GM21825 (cell line): Measurements from ENCODE around the gene TNFRSF13B.

Source experiments
- ATAC-seq: cut with Tn5 transposase; IDR thresholded peaks from one replicate; pipeline ENCODE4 v1.9.1; 2021; ENCODE audit warnings: mild to moderate bottlenecking, moderate library complexity; ENCODE audit not compliant: unreplicated experiment

Gene TNFRSF13B

DNA sequence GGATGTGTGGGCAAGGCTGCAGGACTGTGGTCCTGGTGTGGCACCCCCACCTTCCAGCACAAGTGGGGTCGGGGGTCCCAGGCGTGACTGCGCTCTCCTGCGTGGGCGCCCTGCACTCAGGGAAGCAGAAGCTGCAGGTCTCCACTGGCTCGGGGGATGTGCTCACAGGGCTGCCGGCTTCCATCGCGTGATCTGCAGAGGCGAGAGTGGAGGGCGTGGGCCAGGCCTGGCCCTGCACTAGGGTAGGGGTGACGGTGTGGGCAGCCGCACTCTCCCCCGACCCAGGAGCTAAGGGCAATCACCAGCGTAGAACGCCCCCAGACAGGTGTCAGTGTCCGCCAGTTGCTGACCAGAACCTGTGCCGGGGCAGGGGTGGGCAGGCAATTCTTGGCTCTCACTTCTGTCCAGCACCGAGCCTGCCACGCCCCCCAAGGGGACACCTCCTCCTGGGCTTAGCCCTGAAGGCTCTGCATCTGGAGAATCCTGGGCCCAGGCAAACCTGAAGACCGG, 32.3 kb downstream of the TNFRSF13B start:
- no peak for ATAC-seq

DNA sequence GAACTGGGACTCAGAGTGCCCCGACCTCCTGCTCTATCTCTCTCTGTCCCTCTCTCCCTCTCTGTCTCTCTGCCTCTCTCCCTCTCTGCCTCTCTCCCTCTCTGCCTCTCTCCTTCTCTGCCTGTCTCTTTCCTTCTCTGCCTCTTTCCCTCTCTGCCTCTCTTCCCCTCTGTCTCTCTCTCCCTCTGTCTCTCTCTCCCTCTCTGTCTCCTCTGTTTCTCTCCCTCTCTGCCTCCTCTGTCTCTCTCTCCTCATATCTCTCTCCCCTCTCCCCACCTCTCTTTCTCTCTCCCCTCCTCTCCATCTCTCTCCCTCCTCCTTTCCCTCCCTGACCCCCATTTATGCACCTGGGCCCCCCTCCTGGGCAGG, 32.7 kb downstream of the TNFRSF13B start:
- ATAC-seq = no peak

DNA sequence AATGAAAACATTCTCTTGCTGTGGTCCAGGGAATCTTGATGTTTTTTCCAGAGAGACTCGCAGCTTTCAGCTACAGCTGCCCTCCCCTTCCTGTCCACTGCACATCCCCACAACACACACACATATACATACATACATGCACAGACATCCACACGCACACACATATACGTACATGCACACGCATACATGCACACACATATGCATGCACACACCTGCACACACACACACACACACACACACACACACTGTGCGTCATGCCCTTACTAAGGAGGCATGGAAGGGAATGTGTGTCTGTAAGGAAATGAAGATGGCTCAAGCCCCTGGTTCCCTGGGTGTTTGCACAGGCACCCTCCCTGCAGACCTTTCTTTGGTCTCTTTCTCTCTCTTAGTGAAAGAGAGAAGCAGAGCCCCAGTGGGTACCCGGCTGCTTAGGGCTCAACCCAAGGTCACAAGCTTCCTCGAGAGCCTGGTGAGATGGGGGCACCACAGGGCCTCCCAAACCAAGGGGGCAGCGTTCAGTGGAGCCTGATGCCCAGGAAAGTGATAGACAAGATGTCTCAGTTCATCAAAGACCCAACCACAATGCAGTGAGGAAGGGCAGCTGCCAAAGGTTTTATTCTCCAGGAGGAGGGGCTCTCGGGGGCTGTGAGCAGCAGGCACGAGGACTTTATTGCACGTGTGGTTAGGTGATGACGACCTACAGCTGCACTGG, 33.3 kb downstream of the TNFRSF13B start:
- no peak for ATAC-seq

DNA sequence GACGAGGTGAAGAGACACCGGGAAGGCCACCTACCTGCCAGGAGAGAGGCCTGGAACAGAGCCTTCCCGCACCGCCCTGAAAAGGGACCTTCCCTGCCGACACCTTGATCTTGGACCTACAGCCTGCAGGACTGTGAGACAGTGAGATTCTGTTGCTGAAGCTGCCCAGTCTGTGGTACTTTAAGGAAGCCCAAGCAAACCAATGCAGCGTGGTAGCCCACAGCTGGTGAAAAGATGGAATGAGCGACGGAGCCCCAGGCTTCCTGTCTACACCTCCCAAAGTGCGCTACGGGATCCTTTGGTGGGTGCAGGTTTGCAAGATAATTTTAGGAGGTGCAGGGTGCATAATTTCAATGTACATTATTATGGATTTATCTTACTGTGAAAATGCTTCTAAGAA, 33.9 kb downstream of the TNFRSF13B start:
- ATAC-seq = no peak

DNA sequence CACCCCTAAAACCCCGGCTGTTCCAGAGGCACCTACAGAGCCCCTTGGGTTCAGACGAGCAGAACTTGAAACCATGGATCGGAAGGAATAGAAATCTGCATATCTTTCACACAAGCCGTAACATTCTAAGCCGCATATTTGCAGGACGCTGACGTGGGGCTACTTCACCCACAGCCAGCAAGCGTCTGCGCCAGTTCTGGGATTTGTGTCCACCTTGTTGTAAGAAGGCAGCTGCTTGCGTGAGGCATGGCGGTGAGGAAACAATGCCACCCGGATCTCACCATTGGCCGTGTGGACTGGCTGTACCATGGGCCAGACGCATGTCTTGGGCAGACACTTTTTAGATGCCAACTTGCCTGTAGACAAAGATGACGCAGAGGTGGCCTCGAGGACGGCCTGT, 34.5 kb downstream of the TNFRSF13B start:
- no peak for ATAC-seq

DNA sequence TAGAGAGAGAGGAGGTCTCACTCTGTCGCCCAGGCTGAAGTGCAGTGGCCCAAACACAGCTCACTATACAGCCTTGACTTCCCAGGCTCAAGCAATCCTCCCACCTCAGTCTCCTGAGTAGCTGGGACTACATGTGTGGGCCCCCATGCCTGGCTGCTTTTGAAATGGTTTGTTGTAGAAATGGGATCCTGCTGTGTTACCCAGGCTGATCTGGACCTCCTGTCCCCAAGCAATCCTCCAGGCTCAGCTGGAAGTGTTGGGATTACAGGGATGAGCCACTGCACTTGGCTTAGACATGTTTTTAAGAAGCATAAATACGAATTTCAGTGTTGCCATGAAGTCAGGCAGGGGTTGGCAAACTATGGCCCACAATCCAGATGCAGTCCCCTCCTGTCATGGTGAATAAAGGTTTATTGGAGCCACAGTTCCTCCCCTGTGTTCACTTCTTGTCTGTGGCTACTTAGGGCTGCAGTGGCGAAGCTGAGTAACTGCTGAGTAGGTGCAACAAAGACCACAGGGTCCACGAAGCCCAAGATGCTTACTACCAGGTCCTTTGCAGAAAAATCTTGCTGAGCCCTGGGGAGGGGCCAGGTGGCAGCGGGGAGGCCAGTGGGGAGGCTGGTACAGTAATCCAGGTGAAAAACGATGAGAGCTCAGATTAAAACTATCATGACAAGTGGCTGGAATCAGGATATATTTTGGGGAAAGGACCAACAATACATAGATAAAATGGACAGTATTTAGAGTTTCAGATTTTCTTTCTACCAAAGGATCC, 35.2 kb downstream of the TNFRSF13B start:
- ATAC-seq = no peak

DNA sequence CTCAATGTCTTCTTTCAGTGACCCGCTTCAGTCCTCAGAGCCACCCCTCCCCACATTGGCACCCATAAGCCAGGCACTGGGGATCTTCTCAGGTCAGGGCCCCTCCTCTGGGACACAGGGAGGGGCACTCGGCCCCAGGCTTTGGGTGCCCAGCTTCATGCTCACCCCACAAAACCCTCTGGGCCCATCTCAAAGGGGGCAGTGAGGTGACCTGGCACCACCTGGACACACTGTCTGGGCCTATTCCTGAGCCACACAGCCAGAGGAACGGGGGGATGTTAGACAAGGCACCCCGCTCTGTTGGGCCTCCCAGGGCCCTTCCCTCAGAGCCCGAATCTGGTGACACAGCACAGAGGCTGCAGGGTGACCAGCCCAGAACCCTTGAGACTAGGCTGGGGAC, 36.1 kb downstream of the TNFRSF13B start:
- no peak for ATAC-seq

DNA sequence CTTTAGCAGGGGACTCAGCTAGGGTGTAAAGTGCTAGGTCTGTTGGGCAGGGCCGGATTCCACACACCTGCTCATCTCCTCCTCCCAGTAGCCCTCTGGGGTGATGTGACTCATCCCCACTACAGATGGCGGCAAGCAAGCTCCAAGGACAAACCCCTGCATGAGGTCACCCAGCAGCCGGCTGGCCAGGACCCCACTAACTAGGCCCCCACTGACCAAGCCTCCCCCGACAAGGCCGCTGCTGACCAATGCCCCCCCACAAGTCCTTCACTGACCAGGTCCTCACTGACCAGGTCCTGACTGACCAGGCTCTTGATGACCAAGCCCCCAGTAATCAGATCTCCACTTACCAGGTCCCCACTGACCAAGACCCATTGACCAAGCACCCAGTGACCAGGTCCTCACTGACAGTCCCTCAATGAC, 36.7 kb downstream of the TNFRSF13B start:
- ATAC-seq = no peak

DNA sequence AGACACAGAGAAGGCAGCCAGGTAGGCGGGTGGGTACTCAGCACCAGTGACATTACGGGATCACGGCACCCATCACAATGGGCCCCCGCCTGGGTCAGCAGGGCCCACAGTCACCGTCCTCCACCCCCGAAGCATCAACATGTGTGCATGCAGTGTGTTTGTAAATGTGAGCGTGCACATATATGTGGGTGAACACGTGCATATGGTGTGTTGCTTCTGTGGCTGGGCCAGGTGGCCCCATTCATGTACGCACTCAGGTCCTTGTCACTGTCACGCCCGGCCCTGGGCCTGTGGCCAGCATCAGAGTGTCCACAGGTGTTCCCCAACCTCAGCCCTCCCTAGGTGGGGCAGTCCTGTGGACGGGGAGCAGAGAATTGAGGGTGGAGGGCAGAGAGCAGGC, 37.1 kb downstream of the TNFRSF13B start:
- no peak for ATAC-seq

DNA sequence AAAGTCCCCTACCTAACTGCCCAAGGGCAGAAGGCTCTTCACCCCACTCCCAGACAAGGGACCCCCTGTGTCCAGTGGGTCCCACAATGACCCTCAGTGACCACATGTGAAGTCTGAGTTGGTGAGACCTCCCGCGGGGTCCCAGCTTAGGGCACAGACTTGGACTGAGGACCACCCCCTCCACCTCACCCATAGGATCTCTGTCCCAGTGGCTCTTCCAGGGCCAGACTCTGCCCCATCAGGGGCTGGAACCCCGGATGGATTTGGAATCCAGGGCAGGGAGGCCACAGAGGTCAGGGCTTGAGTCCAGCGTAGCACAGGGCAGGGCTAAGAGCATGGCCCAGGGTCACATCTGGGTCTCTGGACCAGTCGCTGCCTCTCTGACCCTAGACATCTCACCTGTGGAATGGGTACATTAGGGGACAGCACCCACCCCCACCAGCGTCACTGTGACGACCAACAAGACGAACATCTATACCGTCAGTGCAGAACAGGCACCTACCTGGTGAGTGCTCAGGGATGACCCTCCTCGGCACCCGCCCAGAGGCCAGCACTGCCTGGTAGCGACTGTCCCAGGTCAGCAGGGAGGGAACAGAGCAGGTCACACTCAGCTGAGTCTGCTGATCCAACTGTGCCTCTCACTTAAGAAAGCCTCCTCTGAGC, 37.7 kb downstream of the TNFRSF13B start:
- ATAC-seq = no peak

DNA sequence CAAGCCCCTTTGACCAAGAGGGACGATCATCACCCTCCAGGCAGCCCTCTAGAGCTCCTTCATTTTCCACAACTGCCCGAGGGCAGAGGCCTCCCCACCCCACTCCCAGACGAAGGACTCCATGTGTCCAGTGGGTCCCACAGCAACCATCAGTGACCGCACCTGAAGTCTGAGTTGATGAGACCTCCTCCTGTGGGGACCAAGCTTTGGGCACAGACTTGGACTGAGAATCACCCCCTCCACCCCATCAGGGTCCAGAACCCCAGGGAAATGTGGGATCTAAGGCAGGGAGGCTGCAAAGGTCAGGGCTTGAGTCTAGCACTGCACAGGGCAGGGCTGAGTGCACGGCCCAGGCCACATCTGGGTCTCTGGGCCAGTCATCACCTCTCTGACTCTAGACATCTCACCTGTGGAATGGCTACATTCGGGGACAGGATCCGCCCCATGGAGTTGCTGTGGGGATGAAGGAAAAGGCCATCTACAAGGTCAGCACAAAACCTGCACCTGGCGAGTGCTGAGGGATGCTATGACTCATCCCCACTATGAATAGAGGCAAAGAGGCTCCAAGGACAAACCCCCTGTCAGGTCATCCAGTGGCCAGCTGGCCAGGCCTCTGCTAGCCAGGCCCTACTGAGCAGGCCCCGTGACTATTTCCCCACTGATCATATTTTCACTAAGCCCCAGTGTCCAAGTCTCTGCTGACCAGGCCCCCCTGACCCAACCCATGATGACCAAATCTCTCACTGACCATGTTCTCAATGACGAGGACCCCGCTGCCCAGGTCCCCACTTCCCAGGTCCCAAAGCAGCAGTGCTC, 38.4 kb downstream of the TNFRSF13B start:
- ATAC-seq = no peak

DNA sequence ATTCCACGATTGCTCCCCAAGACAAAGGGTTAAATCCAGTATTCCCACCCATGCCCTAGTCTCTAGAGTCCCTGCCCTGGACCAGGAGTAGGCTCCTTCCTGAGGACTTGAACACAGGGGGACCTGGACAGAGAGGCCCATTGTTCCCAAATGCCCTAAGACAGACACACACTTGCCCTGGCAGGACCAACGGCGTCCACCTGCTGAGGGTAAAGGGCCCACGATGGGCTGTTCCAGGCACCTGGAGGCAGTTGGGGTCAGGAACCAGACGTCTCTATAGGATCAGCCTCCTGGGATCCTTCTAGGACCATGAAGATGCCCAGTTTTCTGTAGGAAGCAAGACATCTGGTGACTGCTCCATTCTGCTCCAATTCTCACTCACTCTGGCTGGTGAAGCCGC, 39.3 kb downstream of the TNFRSF13B start:
- no peak for ATAC-seq

DNA sequence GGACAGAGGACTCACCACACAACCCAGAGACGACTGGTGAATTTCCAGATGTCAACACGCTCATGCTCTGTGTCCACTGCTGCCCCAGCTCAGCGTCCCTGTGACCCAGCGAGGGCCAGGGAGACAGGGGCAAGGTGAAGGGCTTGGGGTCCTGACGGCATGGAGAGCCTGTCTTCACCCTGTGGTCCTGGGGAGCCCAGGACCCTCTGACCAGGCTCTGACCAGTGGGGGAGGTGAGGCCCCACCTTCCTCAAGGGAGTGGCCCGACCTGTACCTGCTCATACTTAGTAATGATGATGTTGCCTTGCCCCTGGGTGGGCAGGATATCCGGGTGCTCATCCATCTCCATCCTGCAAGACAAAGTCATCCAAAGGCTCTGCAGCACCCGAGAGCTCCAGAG, 39.8 kb downstream of the TNFRSF13B start:
- no peak for ATAC-seq

DNA sequence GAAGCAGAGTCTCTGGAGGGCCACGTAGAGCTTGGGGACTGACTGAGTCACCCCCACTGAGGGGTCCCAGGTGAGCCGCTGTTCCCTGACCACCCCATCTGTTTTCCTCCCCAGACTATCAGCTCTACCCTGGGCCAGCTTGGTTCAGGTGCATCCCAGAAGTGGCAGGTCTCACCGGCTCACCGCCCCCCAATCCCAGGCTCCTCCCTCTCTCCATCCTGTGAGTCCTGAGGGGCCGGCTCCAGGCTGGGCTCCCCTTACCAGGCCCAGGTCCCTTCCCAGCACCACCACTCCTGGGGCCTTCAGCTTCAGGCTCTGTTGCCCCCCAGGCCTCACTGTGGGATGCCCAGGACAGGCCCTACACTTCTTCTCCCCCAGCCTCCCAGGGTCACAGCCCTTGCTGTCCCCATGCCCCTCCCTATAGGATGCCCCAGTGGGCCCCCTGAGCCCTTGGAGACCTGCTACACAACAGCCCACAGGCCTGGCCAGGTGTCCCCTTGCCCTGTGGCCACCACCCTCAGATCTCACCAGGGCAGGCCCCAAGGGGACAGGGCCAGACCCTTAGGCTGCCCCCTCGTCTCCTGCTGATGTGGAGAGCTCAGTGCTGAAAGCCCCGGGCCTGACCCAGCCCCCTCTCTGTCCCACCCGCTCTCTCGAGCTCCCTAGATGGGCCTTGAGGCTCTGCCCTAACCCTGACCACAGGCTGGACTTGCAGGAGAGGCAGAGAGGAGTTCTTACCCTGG, 40.4 kb downstream of the TNFRSF13B start:
- no peak for ATAC-seq

DNA sequence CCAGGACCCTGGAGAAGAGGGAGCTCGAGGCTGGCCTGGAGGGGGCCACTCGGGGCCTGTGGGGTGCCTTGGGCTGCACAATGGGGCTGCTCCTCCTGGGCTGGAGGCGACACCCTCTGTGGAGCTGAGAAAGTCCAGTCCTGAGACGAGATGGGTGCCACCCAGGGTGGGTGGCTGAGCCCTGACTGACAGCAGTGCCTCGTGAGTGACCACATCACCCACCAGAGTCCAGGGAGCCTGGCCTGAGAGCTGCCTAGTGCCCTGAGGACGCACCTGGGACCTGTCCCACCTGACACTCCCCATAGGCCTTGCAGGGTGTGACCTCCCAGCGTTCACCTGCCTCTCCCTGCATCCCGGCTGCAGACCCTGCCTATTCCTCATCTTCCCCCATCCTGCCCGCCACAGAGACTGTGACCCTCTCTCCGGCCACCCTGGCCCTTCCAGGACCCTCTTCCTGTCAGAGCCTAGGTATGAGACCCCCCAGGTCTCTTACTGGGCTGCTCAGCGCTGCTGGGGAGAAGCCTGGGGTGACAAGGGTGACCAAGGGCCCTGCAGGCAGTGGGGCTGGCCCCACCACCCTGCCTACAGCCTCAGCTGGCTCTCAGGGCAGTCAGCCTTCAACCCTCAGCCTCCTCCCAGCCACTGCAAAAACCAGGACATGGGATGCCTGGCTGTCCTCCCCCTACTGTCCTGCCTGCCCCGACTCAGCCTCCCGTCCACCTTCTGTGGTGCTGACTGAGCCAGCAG, 41.2 kb downstream of the TNFRSF13B start:
- ATAC-seq = no peak

DNA sequence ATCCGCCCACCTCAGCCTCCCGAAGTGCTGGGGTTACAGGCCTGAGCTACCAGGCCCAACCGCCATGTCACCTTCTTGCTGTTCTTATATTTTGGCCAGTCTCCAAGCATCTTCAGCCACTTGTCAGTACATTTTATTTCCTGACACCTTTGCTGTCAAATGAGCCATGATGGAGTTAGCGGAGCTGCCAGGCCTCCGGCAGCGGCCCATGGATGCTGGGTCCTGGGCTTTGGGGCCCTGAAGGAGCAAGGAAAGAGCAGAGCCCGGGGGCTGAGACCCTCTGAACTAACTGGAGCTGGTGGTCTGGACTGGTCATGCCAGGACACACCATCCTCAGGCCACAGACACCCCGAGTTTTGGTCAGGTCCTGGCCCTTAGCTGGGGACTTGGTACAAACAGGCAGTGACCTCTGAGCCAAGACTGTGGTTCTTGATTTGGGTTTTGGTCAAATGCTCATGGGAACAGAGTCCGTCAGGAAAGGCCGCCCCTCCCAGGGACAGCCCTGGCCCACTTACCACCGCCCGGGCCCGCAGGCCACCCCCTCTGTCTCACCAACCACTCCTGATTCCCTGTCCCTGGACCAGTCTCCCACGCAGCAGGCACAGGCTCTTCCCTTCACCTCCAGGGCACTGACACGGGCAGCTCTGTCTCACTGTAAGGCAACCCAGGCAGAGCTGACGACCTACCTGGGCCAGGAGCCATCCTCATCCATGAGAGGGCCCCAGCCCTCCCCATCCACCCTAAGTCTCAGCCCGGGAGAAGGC, 42.0 kb downstream of the TNFRSF13B start:
- no peak for ATAC-seq

DNA sequence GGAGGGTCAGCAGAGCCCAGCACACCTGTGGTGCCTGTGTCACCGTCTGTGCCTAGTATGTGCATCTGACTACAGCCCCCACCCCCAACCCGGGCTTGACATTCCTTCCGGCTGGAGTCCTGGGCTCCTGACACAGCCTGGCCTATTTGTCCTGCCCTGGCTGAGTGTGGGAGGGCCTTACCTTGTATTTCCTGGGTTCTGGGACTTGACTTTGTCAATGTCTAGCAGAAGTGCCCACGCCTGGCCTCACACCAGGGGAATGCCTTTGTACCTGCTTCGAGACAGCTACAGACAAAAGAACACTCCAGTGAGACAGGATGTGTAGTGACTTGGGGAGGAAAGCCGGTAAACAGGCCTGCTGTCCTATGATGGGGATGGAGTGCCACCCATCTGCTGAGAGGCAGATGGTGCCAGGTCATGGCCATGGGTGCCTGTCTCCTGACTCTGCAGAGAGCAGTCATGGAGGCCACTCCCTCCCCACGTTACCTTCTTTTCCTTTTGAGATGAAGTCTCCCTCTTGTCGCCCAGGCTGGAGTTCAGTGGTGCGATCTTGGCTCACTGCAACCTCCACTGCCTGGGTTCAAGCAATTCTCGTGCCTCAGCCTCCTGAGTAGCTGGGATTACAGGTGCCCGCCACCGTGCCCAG, 42.8 kb downstream of the TNFRSF13B start:
- no peak for ATAC-seq

DNA sequence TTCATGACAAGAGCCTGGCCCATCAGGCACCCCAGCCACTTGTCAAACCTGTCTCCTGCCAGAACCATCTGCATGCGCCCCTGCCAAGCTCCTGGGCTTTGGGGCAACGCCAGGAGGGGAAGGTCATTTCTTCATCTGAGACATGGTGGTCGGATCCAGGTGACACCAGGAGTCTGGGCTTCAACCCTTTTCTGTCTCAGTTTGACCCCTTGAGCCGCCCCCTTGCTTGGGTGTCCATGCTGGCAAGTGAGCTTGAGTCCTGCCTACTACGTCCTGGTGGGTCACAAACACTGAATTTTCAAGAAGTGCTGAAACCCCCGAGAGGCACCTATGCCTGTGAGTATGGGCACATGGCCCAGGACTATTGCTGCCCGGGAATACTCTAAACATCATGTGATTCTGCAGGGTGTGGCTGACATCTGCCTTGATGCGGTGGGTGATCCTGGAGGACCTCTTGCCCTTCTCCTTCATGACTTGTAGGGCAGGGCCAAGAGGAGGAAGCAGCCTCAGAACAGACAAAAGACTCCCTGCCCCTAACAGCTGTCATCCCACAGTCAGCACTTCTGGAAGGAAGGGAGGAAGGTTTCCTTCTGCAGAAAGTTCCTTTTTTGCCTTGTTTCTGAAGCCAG, 43.4 kb downstream of the TNFRSF13B start:
- ATAC-seq = no peak
